Lower lobe of right lung (tissue), 2 donors: ENCODE measurements around the gene TRABD2A. TPM values are rescaled to one million over a fixed set of nuclear protein-coding genes. Genes with fewer than 3 reads are reported as not detected.

ENCODE experiments used
- ATAC-seq, 2 donors: fragments of 200-7000 bp; cut with Tn5 transposase; one replicate each; pipeline ENCODE4 v1.9.1; 2020 to 2022; ENCODE audit warnings: mild to moderate bottlenecking in 2 of 2, moderate library complexity in 2 of 2
- DNase-seq: peaks from one replicate; pipeline ENCODE4 v3.0.0-alpha.2; 2020
- H3K27ac ChIP-seq: fragments of 200-600 bp; one replicate; pipeline ENCODE4 v1.8.0; 2022
- H3K27me3 ChIP-seq: fragments of 200-600 bp; one replicate; pipeline ENCODE4 v1.8.0; 2022; ENCODE audit warnings: low read depth
- H3K36me3 ChIP-seq: fragments of 200-600 bp; one replicate; pipeline ENCODE4 v1.8.0; 2022; ENCODE audit warnings: mild to moderate bottlenecking
- H3K4me1 ChIP-seq: fragments of 200-600 bp; one replicate; pipeline ENCODE4 v1.8.0; 2022
- H3K4me3 ChIP-seq: fragments of 200-600 bp; one replicate; pipeline ENCODE4 v1.8.0; 2022; ENCODE audit warnings: mild to moderate bottlenecking
- H3K9me3 ChIP-seq: fragments of 200-600 bp; one replicate; pipeline ENCODE4 v1.8.0; 2022
- intact Hi-C: fragments of 100-400 bp; cut with DNase I; formaldehyde crosslinking; loops from one replicate; pipeline ENCODE4 v1.11.0; 2022
- total RNA-seq: library from RNA; stranded (reverse); fragmentation: NEBNext Ultra II Directional; extraction: Animal tissue kit (Norgen Biotek cat#: 25700); gene quantifications from one replicate; pipeline ENCODE4 v1.2.1, GENCODE V29; 2021
- TF ChIP-seq, protein P1 (sequence below): fragments of 200-600 bp; IDR thresholded peaks from one replicate; pipeline ENCODE4 v1.8.0; 2022; ENCODE audit warnings: antibody characterized with exemption, mild to moderate bottlenecking
- donor health status: DM: no; HTN: yes; CAD: no; lungs with severe emphysema.

TRABD2A gene
- total RNA-seq, 1 donor from 2014 or later = 5.4 TPM

GRCh38 chr2:84914334-84914733, 33.5 kb upstream of the TRABD2A start:
- intact Hi-C loops = no loop called here
- no peak overlapping the region for H3K27ac ChIP-seq
- no peaks in the 10 kb centered on the region for H3K36me3 ChIP-seq
- no peaks in the 10 kb centered on the region for H3K9me3 ChIP-seq
- H3K4me1 ChIP-seq = peaks cover 1% of the 10 kb centered on the region
- H3K4me3 ChIP-seq = no peak overlapping the region
- H3K27me3 ChIP-seq = no peaks in the 10 kb centered on the region
- DNase-seq (no peak), ATAC-seq (no peak)
- TF ChIP-seq, protein P1, sequence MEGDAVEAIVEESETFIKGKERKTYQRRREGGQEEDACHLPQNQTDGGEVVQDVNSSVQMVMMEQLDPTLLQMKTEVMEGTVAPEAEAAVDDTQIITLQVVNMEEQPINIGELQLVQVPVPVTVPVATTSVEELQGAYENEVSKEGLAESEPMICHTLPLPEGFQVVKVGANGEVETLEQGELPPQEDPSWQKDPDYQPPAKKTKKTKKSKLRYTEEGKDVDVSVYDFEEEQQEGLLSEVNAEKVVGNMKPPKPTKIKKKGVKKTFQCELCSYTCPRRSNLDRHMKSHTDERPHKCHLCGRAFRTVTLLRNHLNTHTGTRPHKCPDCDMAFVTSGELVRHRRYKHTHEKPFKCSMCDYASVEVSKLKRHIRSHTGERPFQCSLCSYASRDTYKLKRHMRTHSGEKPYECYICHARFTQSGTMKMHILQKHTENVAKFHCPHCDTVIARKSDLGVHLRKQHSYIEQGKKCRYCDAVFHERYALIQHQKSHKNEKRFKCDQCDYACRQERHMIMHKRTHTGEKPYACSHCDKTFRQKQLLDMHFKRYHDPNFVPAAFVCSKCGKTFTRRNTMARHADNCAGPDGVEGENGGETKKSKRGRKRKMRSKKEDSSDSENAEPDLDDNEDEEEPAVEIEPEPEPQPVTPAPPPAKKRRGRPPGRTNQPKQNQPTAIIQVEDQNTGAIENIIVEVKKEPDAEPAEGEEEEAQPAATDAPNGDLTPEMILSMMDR = no peak

DNA sequence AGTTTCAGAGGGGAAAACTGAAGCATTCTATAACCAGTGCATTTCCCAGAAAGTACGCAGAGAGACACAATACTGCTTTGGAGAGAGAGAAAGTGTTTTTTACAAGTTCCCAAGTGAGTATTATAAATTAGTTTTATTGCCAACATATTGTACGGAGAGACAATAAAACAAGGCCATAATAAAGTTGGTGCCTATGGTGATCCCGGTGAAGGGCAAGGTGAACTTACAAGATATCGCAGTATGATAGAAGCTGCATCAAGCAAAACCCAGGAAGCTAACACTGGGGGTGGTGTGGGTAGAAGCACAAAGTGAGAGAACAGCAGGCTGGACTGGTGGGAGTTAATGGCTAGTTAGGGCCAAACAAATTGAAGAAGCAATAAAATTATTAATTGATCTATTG, 32.1 kb upstream of the TRABD2A start:
- H3K27me3 ChIP-seq = no peaks in the 10 kb centered on the region
- no peak overlapping the region for H3K27ac ChIP-seq
- H3K36me3 ChIP-seq = no peaks in the 10 kb centered on the region
- H3K4me1 ChIP-seq = peaks cover 7% of the 10 kb centered on the region
- intact Hi-C loops = no loop called here
- TF ChIP-seq, protein P1 = no peak
- ATAC-seq = no peak
- no peaks in the 10 kb centered on the region for H3K9me3 ChIP-seq
- H3K4me3 ChIP-seq = no peak overlapping the region
- no peak for DNase-seq

DNA sequence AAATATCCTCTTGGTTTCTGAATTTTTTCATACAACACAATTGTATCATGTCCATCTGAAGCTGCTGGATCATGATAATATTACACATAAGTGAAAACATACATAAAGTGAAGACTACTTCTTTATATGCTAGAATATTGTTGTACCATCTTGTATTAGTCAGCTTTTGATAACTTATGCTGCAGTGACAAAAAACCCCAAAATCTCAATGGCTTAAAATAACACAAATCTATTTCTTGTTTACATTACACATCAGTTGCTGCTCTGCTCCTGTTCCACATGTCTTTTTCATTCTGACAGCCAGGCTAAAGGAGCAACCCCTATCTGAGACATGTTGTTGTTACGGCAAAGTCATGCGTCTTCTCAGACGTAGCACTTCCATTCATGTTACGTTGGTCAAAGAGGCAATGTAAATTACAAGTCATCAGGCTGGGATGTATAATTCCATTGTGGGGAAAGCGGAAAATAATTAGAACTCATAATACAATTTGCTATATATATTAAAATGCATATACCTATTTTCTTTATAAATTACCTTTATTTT, 30.3 kb upstream of the TRABD2A start:
- intact Hi-C loops = no loop called here
- Histone ChIP-seq H3K27ac (no peak overlapping the region), H3K27me3 (no peaks in the 10 kb centered on the region), H3K4me3 (no peak overlapping the region), H3K36me3 (no peaks in the 10 kb centered on the region), H3K4me1 (peaks cover 18% of the 10 kb centered on the region), H3K9me3 (no peaks in the 10 kb centered on the region)
- TF ChIP-seq, protein P1 = no peak
- DNase-seq (no peak), ATAC-seq (no peak)

GRCh38 chr2:84908948-84909713, 28.2 kb upstream of the TRABD2A start:
- Histone ChIP-seq H3K27ac (peak overlapping the region; percentile 95), H3K4me3 (no peak overlapping the region), H3K36me3 (no peaks in the 10 kb centered on the region), H3K27me3 (no peaks in the 10 kb centered on the region), H3K9me3 (no peaks in the 10 kb centered on the region), H3K4me1 (peaks cover 24% of the 10 kb centered on the region)
- DNase-seq = no peak
- TF ChIP-seq, protein P1 = no peak
- ATAC-seq = no peak
- intact Hi-C loops = no loop called here

DNA sequence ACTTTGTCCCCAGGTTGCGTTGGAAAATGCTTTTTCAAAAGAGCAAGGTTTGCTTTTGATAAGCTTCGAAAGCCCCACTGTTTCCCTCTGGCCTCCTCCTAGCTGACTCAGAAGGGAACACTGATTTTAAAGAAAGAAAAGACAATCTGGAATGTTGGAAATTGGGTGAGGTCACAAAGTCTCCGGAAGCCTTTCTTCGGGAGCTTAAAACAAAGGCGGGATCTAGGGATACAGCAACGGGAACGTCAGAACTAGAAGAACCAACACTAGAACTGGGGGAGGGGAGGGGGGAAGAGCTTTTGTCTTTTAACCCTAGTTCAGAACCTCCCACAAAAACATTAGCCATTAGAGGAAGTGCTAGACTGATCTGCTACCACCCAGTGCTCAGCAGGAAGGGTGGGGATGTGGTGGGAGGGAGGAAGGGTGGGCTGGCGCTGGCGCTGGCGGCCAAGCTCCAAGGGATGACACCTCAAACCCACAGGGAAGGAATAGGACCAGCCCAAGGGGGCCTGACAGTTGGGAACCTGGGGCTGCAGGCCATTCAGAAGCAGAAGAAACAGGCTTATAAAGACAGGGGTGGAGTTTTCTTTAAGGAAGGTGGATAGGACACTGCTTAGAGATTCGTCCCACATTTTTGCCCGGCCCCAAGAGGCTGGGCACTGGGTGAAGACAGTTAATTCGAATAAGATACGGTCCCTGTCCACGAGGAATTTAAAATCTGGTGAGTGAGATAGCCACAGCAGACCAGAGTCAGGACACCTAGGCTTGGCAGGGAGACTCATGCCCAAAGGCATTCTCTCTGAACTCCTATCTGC, 26.2 kb upstream of the TRABD2A start:
- peaks cover 30% of the 10 kb centered on the region for H3K4me1 ChIP-seq
- intact Hi-C loops = no loop called here
- H3K9me3 ChIP-seq = no peaks in the 10 kb centered on the region
- peak; percentile 83 for DNase-seq
- H3K27ac ChIP-seq = peak overlapping the region; percentile 95
- peak overlapping the region; percentile 73 for H3K4me3 ChIP-seq
- H3K27me3 ChIP-seq = no peaks in the 10 kb centered on the region
- TF ChIP-seq, protein P1 = no peak
- no peaks in the 10 kb centered on the region for H3K36me3 ChIP-seq
- ATAC-seq = peak; percentile 35 to 61
